Hindlimb muscle (tissue), 1 donor: ENCODE measurements around the gene MAN1A2. TPM values are rescaled to one million over a fixed set of nuclear protein-coding genes. Genes with fewer than 3 reads are reported as not detected.
"Not testable (repeated sequence)": the region's sequence is repeated elsewhere in the genome, so short reads cannot be mapped to it uniquely, and the experiment has no call there.

Source experiments
- DNase-seq: peaks from one replicate; pipeline ENCODE4 v3.0.0-alpha.2; 2013
- polyA plus RNA-seq: library from polyadenylated mRNA; unstranded; fragments of 120-200 nt; gene quantifications from one replicate; pipeline ENCODE4 v1.2.1, GENCODE V29; 2013; ENCODE audit not compliant: insufficient read length

MAN1A2 gene
- polyA plus RNA-seq, result 24.6 TPM

- peak; percentile 88 for DNase-seq
These were observed at the start of gene MAN1A2 for GRCh38 chr1:117367046-117368025. Gene MAN1A2, plus strand, starts transcription at chr1:117367449. Its CDS starts 735 bp downstream, at chr1:117368184.

- no peak for DNase-seq
These were observed 49.2 kb upstream of the MAN1A2 start for GRCh38 chr1:117318011-117318410.

- no peak for DNase-seq
These were observed 48.8 kb upstream of the MAN1A2 start for GRCh38 chr1:117318426-117318825.

GRCh38 chr1:117320515-117320914, 46.7 kb upstream of the MAN1A2 start:
- DNase-seq, result no peak

- DNase-seq, result no peak
These were observed 45.3 kb upstream of the MAN1A2 start for GRCh38 chr1:117321680-117322609.

- DNase-seq, result no peak
These were observed 42.9 kb upstream of the MAN1A2 start for GRCh38 chr1:117324357-117324756.

- not testable (repeated sequence) for DNase-seq
These were observed 41.2 kb upstream of the MAN1A2 start for GRCh38 chr1:117326035-117326434.

- DNase-seq, result no peak
These were observed 40.2 kb upstream of the MAN1A2 start for GRCh38 chr1:117327011-117327410.

- DNase-seq, result no peak
These were observed 31.7 kb upstream of the MAN1A2 start for GRCh38 chr1:117335376-117336086.

GRCh38 chr1:117336088-117336817, 31.0 kb upstream of the MAN1A2 start:
- DNase-seq, result peak; percentile 8

GRCh38 chr1:117339866-117340700, 27.2 kb upstream of the MAN1A2 start:
- DNase-seq, result no peak

GRCh38 chr1:117341123-117341522, 26.1 kb upstream of the MAN1A2 start:
- no peak for DNase-seq

GRCh38 chr1:117342397-117342796, 24.9 kb upstream of the MAN1A2 start:
- DNase-seq, result no peak

GRCh38 chr1:117346206-117346928, 20.9 kb upstream of the MAN1A2 start:
- no peak for DNase-seq

- no peak for DNase-seq
These were observed 19.3 kb upstream of the MAN1A2 start for GRCh38 chr1:117347907-117348306.

GRCh38 chr1:117352695-117353094, 14.6 kb upstream of the MAN1A2 start:
- DNase-seq, result not testable (repeated sequence)

- DNase-seq, result not testable (repeated sequence)
These were observed 9.2 kb upstream of the MAN1A2 start for GRCh38 chr1:117357833-117358603.

- DNase-seq, result not testable (repeated sequence)
These were observed 8.7 kb upstream of the MAN1A2 start for GRCh38 chr1:117358604-117358887.

GRCh38 chr1:117359561-117360289, 7.5 kb upstream of the MAN1A2 start:
- no peak for DNase-seq
